NCI-H2081 (cell line): ENCODE data around the gene GRAMD1A.

ENCODE experiments used
- DNase-seq, 2 experiments: peaks; one replicate each; lab custom pipeline; 2025; lab: John Stamatoyannopoulos, UW

The GRAMD1A gene

DNA sequence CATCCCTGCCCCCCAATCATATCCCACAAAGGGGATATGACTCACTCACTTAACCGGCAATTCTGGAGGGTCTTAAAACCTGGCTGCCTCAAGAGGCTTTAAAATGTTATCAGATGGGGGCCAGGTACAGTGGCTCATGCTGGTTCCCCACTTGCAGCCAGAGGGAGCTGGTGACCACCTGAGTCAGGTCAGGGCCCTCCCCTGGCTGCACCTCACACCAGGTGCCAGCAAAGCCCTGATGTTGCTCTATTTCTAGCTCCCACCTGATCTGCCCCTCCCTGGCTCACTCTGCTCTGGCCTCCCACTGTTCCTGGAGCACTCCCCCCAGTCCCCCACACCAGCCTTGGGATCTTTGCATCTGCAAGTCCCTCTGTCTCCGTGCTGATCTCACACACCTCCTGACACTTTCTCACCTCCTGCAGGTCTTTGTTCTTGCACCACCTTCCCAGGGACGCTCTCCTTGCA is 55.6 kb downstream of the GRAMD1A start:
- DNase-seq, result peak in 1 of 2 experiments; percentile 15

DNA sequence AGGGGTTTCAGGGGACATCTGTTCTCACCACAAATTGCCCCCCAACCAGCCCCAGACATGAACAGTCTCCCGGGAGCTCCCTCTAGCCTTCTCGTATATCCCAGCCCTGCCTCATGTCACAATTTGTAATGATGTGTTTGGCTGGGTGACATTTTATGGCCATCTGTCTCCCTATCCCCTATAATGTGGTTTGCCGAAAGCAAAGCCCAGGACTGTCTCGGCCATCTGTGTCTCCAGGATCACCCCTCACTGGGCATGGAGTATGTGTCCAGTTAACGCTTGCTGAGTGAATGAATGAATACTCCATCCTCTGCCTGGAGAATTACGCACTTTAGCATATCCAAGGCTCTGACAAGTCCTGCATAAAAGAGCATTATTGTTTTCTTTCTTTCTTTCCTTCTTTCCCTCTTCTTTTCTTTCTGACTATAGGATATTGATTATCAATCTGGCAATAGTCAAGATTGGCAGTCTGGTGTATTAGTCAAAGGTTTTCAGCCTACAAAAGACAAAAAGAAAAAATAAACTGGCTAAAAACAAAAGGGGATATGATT is 56.5 kb downstream of the GRAMD1A start:
- no peak for DNase-seq

DNA sequence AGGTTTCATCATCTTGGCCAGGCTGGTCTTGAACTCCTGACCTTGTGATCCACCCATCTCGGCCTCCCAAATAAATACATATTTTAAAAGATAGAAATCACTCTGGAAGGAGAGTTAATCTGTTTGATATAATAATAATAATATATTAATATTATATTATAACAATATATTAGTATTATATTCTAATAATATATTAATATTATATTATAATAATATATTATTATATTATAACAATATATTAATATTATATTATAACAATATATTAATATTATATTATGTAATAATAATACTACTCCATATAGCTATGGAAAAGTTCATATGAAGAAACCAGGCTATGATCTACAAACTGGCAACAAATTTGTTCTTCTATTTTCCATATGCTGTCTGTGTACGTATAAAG is 58.2 kb downstream of the GRAMD1A start:
- no peak for DNase-seq

DNA sequence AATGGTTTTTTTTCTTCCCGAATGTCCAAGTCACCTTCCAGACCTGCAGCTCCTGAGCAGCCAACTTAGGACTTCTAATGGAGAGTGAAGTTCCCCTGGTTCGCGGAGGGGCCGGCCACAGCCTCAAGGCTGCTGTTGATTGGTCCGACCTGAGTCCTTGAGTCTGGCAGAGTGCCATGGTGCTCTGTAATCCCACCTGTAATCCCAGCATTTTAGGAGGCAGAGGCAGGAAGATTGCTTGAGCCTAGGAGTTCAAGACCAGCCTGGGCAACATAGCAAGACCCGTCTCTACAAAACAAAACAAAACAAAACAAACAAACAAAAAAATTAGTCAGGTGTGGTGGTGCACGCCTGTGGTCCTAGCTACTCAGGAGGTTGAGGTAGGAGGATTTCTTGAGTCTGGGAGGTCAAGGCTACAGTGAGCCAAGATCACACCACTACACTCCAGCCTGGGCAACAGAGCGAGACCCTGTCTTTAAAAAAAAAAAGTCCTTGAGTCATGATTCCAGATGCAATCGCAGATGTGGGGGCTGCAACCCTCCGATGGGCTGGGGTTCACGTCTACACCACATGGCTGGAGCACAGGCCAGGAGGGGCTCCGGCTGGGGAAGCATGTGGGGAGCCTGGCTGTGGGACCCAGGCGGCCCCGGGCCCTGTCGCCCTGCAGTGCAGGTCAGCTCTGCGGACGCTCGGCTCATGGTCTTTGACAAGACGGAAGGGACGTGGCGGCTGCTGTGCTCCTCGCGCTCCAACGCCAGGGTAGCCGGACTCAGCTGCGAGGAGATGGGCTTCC is 59.1 kb downstream of the GRAMD1A start:
- no peak for DNase-seq

DNA sequence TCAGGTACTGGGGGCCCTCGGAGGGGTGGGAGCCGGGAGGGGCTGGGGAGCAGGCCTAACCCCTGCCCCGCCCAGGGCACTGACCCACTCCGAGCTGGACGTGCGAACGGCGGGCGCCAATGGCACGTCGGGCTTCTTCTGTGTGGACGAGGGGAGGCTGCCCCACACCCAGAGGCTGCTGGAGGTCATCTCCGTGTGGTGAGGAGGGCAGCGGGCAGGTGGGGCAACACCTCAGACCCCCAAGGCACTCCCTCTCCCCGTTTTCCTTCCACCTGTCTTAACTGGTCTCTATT is 59.6 kb downstream of the GRAMD1A start:
- no peak for DNase-seq

DNA sequence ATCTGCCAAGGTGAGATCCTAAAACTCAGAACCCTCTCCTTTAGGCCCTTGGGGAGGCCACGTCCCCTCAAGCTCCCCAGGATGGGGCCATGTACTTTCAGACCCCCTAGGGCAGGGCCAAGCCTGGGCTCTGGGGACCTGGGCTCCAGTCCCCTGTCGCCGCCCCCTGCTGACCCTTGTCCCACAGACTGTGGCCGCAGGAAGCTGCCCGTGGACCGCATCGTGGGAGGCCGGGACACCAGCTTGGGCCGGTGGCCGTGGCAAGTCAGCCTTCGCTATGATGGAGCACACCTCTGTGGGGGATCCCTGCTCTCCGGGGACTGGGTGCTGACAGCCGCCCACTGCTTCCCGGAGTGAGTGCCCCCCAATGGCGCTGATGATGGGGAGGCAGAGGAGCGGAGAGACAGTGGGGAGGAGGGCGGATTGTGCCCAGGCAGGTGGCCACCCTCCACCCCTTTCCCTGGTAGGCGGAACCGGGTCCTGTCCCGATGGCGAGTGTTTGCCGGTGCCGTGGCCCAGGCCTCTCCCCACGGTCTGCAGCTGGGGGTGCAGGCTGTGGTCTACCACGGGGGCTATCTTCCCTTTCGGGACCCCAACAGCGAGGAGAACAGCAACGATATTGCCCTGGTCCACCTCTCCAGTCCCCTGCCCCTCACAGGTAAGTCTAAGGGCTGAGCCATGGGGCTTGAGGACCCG is 60.2 kb downstream of the GRAMD1A start:
- no peak for DNase-seq

DNA sequence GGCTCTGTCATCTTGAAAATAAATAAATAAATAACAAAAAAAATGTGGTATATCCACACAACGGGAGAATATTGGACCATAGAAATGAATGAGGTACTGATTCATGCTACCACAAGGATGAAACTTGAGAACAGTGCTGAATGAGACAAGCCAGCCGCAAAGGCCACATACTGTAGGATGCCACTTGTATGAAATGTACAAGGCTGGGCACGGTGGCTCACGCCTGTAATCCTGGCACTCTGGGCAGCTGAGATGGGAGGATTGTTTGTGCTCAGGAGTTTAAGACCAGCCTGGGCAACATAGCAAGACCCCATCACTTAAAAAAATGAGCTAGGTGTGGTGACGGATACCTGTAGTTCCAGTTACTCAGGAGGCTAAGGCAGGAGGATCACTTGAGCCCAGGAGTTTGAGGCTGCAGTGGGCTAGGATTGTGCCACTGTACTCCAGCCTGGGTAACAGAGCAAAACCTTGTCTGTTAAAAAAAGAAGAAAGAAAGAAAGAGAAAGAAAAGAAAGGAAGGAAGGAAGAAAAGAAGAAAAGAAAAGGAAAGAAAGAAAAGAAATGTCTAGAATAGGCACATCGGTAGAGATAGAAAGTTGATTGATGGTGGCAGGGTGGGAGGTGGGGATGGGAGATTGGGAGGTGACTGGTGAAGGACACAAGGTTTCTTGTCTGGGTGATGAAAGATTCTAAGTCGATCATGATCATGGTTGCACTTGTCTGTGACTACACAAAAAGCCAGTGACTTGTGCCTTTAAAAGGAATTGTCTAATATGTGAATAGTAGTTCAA is 61.7 kb downstream of the GRAMD1A start:
- no peak for DNase-seq

DNA sequence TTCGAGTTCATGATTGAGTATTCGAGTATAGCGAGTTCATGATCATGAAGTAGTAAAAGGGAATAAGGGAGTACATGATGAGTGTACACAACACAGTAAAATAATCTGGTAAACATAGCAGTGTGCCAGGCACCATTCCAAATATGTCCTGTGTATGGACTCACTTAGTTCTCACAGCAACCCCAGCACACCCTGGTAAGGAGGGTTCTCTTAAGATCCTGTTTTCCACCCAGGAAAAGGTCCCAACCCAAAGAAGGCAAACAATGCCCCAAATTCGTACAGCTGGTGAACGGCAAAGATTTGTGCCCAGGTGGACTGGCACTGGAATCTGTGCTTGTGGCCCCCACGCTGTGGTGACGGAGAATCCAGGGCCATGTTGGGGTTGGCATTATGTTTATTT is 62.8 kb downstream of the GRAMD1A start:
- no peak for DNase-seq

DNA sequence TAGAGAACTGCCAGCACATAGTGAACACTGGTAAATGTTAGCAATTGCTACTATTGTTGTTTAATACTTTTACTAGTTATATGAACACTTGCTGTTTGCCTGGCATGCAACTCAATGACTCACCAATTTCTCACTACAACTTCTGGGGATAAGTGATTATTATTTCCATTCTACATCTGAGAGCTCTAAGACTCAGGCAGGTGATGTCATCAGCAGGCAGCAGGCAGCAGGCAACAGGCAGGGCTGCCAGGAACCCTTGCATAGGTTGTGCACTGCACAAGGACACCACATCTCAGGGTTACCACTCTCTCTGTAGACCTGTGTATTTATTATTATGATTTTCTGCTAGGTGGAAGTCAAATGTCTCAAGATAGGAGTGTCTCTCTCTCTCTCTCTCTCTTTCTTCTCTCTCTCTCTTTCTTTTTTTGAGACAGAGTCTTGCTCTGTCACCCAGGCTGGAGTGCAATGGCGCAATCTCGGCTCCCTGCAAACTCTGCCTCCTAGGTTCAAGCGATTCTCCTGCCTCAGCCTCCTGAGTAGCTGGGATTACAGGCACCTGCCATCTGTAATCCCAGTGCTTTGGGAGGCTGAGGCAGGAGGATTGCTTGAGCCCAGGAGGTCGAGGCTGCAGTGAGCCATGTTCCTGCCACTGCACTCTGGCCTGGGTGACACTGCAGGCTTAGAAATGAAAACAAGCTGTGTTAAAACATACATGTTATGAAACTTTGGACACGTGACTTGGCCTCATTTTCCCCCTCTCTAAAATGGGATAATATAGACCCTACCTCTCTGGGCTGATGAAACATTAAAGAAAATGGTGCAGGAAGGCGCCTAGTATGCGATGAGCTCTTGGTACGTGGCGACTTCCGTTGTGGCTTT is 64.1 kb downstream of the GRAMD1A start:
- DNase-seq, result no peak

DNA sequence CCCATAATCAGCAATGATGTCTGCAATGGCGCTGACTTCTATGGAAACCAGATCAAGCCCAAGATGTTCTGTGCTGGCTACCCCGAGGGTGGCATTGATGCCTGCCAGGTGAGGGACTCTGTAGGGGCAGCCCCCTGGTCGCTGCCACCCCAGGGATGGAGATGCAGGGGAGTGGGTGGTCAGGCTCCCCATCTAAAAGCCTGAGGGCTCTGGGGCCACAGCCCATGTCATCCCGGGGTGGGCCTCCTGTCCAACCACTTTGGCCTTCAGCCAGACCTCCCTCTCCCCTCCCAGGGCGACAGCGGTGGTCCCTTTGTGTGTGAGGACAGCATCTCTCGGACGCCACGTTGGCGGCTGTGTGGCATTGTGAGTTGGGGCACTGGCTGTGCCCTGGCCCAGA is 65.5 kb downstream of the GRAMD1A start:
- no peak for DNase-seq

DNA sequence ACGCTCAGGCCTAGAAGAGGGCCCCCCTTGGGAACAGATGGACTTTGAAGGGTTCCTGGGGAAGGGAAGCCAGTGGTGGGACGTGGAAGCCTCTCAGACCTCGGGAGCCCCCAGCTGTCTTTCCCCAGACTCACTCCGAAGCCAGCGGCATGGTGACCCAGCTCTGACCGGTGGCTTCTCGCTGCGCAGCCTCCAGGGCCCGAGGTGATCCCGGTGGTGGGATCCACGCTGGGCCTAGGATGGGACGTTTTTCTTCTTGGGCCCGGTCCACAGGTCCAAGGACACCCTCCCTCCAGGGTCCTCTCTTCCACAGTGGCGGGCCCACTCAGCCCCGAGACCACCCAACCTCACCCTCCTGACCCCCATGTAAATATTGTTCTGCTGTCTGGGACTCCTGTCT is 66.0 kb downstream of the GRAMD1A start:
- no peak for DNase-seq

DNA sequence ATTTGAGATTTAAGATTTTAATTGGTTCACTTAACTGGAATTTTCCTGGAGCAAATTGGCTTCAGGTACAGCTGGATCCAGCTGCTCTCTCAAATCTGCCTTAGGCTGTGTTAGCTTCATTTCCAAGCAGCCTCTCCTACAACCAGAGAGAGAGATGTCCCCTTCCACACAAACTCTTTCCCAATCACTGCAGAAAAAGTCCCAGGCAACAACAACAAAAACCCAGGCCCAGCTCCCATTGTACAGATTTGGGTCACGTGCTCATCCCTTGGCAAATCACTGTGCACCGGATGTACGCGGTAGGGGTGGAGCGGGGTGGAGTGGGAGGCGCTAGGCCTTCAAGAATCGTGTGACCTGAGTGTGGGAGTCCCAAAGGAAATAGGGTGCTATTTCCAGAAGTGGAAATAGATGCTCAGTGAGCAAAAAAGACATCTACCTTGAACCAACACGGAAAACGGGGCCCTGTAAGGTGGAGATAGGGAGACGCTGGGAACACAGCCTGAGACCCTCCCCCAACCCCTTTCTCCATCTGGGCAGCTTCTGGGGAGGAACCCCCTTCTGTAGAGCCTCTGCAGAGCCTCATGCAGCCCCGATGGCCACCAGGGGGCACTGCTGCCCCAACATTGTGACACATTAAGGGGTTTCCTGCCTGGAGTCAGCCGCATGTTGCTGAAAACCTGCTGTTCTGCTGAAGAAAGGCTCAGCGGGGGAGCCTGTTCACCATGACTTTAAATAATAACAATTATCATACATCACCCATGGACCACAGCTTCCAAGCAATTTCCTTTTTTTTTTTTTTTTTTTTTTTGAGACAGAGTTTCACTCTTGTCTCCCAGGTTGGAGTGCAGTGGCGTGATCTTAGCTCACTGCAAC is 66.8 kb downstream of the GRAMD1A start:
- peak; percentile 73 to 80 for DNase-seq

DNA sequence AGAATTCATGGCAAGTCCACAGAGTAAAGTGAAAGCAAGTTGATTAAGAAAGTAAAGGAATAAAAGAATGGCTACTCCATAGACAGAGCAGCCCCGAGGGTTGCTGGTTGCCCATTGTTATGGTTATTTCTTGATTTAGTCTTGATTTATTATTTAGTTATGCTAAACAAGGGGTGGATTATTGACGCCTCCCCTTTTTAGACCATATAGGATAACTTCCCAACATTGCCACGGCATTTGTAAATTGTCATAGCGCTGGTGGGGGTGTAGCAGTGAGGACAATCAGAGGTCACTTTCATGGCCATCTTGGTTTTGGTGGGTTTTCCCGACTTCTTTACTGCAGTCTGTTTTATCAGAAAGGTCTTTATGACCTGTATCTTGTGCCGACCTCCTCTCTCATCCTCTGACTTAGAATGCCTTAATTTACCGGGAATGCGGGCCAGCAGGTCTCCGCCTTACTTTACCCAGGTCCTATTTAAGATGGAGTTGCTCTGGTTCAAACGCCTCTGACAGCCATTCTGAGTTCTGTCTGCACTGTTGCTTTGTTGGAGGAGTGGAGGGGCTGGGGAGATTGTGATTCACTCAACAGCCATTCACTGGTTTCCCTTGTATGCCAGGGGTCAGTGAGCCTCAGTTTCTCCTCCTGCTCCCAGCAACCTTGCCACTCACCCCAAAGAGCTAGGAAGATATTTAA is 69.0 kb downstream of the GRAMD1A start:
- DNase-seq, result no peak

DNA sequence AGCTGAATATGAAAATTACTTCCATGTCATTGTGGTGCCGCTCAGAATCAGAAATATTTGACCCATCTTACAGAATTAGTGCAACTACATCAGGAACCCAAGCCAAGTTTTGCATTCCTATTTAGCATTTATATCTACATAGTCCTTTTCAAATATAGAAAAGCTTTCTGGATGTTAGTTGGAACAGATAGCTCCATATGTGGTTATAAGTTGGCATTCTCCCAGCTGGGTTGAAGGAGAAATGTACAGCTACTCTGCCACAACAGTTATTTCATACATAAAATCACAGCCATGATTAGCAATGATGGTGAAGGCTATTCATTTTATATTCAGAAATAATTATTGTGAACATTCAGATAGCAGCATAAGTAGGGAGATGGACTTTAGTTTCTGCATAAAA is 69.6 kb downstream of the GRAMD1A start:
- no peak for DNase-seq

DNA sequence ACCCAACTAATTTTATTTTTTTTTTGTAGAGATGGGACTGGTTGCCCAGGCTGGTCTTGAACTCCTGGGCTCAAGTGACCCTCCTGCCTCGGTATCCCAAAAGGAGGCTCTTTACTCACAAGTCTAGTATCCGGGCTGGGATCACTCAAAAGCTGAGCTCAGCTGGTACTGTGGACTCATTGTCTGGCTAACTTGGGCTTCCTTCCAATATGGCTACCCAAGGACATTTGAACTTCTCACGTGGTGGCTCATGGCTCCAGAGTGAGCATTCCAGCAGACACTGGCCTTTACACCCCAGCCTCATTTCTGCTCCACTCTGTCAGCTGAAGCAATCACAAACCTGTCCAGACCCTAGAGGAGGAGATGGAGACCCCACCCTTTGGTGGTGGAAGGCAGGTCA is 70.3 kb downstream of the GRAMD1A start:
- no peak for DNase-seq

DNA sequence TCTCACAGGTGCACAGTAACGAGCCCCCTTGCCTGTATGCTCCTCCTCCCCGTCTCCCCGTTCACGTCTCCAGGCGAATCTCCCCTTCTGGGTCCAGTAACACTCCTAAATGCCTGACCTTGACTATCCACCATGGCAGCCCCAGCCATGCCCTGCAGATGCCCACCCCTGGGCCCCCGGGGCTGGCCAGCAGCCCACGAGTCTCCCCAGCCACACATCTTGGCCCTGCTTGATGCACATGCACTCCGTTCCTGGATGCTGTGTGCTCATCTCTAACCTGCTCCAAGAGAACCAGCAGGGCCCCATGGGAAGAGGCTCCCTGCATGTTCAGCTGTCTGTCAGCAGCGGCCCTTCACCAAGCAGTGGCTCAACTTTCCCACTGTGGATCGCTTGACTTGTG is 73.4 kb downstream of the GRAMD1A start:
- no peak for DNase-seq

DNA sequence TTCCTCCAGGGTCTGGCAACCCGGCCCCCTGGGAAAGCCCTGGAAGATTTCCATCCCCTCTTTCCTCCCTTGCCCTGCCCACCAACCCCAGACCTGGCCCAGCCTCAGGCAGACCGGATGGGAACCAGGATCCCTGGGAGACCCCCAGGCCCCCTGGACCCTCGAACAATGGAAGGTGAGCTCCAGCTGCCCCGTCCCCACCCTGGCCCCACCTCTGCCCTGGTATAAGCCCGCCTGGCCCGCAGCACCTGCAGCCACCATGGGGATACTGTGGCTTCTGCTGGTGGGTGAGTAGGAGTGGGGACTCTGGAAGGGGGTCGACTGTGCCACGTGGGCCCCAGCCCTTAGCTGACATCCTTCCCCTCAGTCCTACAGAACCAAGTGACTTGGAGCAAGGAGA is 73.8 kb downstream of the GRAMD1A start:
- DNase-seq, result no peak

DNA sequence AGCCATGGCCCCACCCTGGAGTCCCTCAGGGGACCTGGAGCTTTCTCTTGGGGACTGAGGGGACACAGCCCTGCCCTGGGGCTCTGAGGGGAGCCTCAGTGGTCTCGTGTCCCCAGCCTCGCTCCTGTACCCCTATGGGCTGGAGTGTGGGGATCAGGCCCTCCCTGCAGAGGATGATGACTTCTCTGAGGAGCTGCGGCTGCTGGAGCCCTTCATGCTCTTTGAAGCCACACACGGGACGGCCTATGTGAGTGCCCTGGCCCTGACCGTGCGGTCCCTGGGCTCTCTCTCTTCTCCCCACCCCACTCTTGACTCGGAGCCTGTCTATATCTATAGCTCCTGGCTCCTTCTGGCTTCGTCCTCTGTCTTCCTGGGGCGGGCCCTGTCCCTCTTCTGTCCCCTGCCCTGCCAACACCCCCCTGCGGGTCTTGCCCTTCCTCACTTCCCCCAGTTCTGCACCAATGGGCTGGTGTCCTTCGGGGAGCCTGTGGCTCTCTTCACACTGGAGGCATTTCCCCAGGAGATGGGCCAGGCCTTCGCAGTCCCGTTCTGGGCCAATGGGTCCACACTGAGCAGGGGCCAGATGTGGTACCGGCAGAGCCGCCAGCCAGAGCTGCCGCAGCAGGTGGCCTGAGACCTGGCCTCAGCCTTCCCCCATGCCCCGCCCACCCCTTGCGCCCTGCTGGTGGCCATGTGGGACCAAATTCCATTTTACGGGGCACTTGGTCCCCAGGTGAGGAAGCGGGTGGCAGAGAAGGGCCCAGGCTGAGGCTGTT is 74.5 kb downstream of the GRAMD1A start:
- no peak for DNase-seq
